SH-SY5Y (cell line): ENCODE data around the gene BTNL9.

ENCODE experiments used
- GATA2 ChIP-seq: IDR thresholded peaks from 2 replicates; pipeline ENCODE4 v1.6.1; 2011; ENCODE audit warnings: mild to moderate bottlenecking, low read depth, low read length
- GATA3 ChIP-seq: IDR thresholded peaks from 2 replicates; pipeline ENCODE4 v1.6.1; 2011; ENCODE audit warnings: low read depth, mild to moderate bottlenecking, low read length, moderate library complexity

GRCh38 chr5:181035991-181036815 lies 3.9 kb upstream of the BTNL9 start:
- TF ChIP-seq GATA2 (no peak), GATA3 (no peak)
